Effector CD8-positive, alpha-beta T cell (primary cell): ENCODE data around the gene PLPPR3.

Source experiments
- DNase-seq: peaks from one replicate; lab custom pipeline; 2025; lab: John Stamatoyannopoulos, UW

Gene PLPPR3

DNA sequence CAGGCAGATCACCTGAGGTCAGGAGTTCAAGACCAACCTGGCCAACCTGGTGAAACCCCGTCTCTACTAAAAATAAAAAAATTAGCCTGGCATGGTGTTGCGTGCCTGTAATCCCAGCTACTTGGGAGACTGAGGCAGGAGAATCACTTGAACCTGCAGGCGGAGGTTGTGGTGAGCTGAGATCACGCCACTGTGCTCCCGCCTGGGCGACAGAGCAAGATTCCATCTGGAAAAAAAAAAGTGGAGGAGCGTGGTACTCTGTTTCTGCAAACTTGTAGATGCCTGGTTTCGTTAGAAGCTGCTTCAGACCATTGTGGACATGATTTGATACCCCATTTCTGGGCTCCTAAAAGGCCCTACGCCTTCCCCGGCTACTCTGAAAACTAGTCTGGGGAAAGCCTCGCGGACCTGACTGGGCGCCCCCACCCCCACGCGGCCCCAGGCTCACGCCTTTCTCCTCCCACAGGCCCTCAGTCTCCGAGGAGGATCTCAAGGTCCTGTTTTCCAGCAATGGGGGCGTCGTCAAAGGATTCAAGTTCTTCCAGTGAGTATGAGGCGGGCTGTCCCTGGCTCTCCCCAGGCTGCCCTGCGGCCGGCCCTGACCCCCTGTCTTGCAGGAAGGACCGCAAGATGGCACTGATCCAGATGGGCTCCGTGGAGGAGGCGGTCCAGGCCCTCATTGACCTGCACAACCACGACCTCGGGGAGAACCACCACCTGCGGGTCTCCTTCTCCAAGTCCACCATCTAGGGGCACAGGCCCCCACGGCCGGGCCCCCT, 11.5 kb downstream of the PLPPR3 start:
- no peak for DNase-seq

DNA sequence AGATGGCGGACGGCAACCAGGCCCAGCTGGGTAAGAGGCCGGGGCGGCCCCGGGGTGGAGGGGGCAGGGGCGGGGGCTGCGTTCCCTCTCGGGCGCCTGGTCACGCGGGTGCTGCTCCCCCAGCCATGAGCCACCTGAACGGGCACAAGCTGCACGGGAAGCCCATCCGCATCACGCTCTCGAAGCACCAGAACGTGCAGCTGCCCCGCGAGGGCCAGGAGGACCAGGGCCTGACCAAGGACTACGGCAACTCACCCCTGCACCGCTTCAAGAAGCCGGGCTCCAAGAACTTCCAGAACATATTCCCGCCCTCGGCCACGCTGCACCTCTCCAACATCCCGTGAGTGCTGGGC, 13.4 kb downstream of the PLPPR3 start:
- DNase-seq = no peak

DNA sequence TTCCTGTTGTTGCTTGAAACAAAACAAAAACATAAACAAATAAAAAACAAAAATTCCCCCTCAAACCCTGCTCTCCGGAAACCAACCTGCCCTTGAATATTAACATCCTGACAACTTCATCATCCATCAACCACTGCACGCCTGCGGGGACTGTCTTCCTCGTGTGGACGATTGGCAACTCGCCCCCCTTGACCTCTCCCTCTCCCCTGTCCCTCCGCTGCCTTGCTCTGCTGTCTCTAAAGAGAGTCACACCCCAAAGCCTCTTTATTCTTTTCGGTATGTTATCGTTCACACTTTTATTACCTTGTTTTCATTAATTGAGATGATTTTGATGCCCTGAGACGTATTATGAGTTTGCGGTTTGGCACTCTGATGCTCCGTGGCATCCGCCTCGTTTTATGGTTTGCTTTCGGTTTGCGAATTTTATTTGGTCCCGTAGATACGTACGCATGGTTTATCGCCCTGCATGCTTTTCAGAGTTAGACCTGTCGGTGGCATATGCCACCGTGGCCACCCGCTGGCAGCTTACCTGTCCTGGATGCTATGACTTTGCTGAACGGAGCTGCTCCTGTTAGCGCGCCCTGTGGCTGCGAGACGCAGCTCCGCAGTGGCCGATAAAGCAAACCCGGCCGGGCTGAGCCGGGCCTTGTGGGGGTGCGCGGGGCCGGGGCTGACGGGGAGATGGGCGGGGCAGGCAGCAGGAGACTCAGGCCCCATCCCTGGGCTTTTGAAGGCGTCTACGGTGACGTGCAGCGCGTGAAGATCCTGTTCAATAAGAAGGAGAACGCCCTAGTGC, 13.9 kb downstream of the PLPPR3 start:
- no peak for DNase-seq

DNA sequence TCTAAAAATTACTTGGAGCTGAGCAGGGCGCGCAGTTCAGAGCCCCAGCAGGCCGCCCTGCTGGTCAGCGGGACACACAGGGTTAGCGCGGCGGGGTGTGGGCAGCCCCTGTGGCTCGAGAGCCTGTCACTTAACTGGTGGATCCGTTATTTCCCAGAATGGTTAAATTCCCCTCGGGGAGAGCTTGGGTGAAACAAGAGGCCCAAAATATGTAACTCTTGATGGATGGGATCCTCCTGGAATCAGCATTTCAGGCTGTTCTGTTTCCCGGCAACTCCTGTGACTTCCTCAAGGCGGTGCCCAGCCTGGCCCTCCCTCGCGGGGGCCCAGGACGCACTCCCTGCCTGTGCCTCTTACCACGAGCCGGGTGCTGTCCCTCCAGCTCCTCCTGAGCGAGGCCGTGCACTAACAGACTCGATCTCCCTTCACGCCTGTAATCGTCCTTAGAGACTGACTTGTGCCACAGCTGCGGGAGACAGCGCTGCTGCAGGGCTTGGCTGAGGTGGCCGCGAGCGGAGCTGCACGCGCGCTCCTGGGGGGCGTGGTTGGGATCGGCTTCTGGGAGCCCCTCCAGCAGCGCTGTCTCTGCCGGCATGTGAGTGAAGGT, 14.8 kb downstream of the PLPPR3 start:
- no peak for DNase-seq

DNA sequence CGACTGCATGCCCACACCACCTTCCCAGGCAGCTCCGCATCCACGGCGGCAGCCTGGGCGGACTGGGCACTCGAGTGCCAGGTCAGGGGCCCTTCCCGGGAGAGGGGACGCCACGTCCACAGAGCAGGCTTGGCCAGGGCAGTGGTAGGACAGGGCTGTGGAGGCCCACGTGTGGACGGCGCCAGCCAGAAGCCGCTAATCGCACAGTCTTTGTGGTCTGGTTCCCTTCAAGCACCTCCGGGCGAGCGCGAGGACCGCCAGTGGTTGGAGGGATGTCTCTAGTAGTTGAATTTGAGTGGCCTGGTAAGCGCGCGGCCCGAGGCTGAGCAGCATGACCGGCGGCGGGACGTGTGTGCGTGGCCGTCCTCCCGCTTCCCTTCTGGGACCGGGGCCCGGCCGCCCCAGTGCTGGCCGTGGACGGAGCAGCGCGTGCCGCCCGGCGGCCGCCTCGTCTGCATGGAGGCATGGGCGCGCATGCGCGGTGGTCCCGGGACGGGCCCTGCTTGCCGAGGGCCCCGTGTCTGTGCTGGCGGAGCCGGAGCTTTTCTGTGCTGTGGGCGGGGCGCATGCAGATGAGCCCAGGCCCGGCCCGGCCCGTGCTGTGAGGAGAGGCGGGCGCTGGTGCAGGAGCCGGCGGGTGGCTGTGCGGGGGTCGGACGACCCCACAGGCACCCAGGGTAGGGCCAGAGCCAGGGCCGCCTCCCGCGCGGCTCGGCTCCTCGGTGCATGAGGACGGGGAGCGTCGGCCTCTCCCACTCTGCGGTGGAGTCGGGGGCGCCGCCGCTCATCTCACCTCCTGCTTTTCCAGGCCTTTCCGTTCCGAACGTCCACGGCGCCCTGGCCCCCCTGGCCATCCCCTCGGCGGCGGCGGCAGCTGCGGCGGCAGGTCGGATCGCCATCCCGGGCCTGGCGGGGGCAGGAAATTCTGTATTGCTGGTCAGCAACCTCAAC, 15.9 kb downstream of the PLPPR3 start:
- peak; percentile 25 for DNase-seq

DNA sequence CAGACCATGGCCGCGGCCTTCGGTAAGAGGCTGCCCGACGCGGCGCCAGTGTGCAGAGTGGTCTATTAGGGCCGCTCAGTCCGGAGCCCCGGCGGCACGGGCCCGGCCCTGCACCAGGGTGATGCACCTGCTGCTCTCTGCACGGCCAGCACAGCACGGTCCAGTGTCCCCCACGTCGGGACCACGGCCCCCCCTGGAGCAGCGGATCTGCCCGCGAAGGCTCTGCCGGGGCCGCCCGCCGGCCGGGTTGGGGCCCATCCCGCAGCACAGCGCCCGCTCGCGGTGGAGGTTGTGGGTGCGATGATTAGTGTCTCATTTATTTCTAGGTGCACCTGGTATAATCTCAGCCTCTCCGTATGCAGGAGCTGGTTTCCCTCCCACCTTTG, 16.6 kb downstream of the PLPPR3 start:
- DNase-seq = no peak

DNA sequence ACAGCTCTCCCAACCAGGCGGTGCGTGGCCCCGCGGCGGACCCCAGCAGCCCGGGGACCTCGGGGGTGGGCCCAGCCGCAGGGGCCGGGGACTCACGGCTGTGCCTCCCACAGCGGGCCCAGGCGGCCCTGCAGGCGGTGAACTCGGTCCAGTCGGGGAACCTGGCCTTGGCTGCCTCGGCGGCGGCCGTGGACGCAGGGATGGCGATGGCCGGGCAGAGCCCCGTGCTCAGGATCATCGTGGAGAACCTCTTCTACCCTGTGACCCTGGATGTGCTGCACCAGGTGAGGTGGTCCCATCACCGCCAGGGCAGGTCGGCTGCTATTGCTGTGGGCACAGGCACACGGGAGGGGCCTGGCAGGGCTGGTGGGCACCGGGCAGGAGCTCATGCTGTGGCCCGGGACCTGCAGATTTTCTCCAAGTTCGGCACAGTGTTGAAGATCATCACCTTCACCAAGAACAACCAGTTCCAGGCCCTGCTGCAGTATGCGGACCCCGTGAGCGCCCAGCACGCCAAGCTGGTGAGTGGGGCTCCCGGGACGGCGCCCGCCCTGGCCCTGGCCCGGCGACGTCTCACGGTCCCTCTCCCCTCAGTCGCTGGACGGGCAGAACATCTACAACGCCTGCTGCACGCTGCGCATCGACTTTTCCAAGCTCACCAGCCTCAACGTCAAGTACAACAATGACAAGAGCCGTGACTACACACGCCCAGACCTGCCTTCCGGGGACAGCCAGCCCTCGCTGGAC, 17.2 kb downstream of the PLPPR3 start:
- no peak for DNase-seq

DNA sequence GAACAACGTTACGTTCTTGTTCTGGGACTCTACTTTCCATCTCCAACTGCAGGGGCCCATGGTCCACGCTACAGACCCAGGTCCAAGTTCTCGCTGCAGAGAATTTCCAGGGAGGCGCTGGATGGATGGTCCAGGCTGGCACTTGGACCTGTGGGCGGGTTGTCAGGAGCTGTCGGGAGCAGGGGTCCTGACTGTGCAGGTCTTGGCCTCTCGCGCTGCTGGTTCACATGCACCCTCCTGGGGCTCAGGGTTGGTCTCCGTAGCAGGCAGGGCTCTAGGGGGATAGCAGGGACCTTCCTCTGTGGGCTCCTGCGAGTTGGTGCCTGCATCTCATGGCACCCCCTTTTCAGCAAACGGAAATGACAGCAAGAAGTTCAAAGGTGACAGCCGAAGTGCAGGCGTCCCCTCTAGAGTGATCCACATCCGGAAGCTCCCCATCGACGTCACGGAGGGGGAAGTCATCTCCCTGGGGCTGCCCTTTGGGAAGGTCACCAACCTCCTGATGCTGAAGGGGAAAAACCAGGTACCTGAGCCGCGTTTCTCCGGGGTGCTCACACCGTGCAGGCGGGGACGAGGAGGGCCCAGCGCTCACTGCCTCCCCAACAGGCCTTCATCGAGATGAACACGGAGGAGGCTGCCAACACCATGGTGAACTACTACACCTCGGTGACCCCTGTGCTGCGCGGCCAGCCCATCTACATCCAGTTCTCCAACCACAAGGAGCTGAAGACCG, 17.9 kb downstream of the PLPPR3 start:
- DNase-seq = no peak

DNA sequence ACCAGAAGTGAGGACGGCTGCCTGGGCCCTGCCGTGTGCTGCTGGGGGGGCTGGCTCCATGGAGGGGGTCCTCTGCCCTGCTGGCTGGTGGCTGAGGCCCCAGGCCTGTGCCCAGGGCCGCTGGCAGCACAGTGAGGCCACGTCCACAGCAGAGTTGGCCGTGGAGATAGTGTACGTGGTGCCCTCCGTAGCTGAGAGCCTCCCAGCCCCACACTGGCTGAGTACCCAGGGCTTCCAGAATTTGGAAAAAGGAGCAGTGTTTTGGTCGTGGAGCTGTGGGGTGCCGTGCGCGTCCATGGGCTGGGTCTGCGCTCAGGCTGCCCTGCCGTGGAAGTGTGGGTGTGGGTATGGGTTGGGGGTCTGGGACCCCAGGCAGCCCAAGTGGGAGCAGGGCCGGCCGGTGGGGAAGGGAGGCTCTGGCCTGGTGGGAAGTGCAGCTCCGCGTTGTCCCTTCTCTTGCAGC, 18.6 kb downstream of the PLPPR3 start:
- no peak for DNase-seq

DNA sequence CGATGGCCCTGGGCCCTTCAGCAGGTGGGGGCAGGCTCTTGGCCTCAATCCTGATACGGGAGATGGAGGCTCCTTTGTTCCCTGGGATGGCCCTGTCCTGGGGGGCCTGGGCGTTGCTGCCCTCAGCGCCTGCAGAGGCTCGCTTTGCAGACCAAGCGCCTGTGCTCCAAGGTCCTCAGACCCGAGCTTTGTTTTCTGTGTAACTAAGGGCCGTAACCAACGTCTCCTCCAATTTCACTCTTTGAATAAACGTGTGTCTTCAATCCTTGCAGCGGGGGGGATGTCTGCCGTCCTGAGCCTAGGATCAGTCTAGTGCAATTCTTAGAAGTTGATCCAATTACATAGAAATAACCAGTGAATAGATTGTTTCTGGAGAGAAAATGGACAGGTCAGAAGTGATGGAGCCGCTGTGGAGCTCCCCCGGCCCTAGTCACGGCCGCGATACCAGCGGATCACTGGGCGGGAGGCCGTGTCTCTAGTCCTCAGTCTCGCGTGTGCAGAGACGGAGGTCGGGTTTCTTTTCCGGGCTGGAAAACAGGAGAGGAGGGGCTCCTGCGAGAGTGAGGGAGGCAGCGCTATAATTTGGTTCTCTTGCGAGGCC, 19.2 kb downstream of the PLPPR3 start:
- no peak for DNase-seq

DNA sequence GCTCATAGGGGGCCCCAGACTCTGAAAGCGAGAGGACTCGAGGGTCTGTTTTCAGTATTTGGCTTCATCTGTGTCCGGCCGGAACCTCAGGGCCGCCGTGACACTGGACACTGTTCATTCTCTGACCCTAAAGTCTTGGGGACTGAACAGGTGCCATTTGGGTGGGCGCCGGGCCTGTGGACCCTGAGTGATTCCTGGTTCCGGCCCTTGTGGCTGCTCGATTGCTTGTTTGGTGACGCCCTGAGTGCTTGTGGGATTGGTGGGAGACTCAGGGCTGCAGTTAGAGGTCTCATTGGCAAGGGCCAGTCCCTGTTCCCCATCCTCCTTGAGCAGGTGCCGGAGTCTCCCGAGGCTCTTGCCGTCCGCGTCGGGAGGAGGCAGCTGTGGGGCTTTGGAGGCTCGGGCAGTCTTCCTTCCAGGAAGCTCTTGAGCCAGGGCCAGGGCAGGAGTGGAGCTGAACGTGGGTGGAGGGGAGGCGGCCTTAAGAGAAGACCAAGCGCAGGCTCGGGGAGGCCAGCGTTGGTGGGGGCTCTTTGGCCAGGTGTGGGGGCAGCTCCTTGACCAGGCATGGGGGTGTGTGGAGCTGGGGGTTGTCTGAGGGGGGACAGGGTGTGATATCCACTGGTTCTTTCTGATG, 19.8 kb downstream of the PLPPR3 start:
- no peak for DNase-seq

DNA sequence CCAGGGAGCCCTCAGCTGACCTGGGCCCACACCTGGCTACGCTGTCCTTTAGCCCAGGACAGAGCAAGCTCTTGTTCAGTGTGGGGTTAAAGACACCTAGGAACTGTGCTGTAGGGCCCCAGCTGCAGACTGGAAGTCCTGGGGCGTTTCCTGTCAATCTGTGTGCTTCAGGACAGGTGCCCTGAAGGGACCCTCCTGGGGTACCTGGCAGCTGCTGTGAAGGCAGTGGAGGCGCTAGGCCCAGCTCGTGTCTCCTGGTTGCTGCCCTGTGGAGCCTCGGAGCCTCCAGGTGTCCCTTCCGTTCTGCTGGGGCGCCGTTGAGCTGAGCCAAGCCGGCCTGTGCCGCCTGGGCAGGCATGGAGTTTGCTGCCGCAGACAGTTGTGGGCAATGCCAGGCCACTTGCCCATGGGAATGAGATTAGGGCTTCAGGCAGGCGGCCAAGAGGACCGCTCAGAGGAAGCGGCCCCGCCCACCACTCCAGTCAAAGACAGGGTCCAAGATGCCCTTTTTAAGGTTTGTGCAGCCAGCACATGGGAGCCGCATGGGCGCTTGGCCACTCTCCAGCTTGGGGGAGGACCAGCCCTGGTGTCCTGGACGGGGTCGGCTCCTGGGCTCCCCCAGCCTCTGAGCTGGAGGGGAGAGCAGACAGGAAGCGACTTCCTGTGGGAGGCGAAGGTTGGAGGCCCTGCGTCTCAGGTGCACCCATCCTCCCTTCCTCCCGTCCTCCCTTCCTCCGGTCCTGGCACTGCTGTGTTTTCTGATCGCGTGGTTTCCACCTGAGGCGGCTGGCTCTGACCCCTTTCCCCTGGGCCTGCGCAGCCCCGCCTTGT, 20.5 kb downstream of the PLPPR3 start:
- DNase-seq = no peak

DNA sequence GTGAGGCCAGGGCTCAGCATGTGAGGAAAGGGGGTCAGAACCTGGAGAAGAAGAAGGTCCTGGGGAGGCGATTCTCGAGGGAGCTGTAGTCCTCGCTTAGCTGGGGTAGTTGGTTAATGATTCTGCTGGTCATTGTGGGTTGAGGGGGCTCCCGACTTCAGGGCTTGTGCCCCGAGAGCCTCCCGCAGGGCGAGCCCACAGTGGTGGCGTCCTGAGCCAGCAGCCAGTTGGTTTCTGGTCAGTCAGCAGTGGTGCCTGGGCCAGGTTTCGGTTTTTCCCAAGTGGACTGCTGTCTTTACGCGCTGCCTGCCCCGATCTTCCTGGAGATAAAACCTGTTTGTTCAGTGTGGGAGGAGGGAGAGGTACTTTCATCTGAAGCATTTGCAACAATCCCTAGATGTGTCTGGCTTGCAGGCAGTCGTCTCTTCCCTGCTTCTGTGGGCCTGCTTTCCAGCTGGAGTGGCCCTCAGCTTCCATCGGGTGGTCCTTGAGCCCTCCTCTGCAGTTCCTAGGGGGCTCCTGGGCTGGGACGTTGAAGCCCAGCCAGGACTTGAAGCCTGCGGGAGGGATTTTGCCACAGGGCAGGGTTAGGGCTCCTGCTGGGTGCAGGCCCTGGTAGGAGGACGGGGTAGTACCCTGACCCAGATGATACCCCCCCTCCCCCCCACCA, 21.3 kb downstream of the PLPPR3 start:
- DNase-seq = no peak

DNA sequence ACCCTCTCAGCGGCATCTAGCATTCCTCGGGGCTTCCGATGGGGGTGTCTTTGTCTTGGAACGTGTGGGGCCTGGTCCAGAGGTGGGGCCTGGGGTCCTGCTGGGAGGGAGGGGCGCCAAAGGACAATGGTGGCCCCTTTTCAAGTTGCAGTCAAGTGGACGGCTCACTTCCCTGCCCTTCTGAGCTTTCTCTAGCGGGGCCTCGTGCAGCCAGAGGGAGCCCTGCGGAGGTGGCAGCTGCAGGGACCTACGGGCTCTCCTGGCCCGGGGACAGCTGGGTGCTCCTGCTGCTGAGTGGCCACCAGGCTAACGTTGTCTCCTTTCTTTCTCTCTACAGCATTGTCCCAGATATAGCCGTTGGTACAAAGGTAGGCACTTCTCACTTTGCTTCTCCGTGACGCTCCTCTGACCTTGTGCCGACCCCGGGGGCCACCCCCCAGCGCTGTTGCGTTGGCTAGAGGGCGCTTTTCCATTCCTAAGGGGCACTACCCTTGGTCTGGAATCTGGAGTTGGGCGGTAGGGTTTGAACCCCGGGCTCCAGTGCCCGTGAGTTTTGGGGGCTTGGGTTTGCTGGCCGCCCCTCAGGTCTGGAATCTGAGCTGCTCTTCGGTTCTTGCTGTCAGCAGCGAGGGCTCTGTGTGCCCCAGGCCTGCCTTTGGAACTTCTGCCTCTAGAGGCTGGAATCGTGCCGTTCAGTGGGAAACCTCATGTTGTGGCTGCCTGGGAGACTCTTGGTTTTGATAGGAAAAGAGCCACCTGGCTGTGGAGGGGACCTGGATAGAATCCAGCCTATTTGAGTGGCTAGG, 22.5 kb downstream of the PLPPR3 start:
- DNase-seq = no peak

DNA sequence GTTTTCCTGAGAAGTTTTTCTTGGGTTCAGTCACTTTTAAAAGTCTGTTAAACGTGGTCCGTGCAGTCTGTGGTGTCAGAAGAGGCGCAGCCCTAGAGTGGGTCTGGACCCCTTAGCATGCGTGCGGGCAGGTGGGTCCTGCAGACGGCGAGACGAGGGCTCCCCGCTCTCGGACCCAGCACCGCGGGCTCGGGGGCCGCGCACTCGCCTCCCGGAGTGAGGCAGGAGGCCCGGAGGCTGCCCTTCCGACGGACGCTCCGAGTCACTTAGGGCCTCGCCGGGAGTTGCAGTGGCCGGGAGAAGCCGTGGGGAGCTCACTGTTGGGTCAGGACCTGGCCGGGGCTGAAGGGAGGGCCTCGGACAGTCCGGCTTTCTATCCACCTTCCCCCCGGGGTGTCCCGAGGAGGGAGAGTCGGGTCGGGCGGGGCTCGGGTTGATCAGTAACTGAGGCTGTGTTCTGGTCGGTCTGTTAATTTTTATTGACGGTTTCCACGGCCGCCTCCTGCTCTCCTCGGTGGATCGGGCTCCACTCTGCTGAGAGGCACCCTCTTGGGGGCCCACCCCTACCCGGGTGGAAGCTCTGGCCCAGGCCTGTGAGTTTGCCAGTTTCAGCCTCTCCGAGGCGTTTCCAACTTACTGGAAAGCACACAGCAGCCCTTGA, 23.2 kb downstream of the PLPPR3 start:
- DNase-seq = no peak
